Measurements from ENCODE around the gene COL13A1.

COL13A1 gene

GRCh38 chr10:69758310-69758728, 43.4 kb upstream of the COL13A1 start:
- H3K4me3 ChIP-seq (ENCODE audit: low read depth, low read length) = no peak overlapping the region
- DNase-seq (ENCODE audit: low read depth) = no peak
- TF ChIP-seq POLR2A (IDR thresholded peaks at IDR 0.05; ENCODE audit: extremely low read depth, insufficient read length) (no peak), MYC (IDR thresholded peaks at IDR 0.05; ENCODE audit: low read depth, low read length) (no peak)
- TF ChIP-seq, protein P1, sequence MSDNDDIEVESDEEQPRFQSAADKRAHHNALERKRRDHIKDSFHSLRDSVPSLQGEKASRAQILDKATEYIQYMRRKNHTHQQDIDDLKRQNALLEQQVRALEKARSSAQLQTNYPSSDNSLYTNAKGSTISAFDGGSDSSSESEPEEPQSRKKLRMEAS (IDR thresholded peaks at IDR 0.05; ENCODE audit: low read depth, low read length) = no peak
- TF ChIP-seq, protein P2, sequence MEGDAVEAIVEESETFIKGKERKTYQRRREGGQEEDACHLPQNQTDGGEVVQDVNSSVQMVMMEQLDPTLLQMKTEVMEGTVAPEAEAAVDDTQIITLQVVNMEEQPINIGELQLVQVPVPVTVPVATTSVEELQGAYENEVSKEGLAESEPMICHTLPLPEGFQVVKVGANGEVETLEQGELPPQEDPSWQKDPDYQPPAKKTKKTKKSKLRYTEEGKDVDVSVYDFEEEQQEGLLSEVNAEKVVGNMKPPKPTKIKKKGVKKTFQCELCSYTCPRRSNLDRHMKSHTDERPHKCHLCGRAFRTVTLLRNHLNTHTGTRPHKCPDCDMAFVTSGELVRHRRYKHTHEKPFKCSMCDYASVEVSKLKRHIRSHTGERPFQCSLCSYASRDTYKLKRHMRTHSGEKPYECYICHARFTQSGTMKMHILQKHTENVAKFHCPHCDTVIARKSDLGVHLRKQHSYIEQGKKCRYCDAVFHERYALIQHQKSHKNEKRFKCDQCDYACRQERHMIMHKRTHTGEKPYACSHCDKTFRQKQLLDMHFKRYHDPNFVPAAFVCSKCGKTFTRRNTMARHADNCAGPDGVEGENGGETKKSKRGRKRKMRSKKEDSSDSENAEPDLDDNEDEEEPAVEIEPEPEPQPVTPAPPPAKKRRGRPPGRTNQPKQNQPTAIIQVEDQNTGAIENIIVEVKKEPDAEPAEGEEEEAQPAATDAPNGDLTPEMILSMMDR (IDR thresholded peaks at IDR 0.05; ENCODE audit: low read depth, low read length) = no peak

DNA sequence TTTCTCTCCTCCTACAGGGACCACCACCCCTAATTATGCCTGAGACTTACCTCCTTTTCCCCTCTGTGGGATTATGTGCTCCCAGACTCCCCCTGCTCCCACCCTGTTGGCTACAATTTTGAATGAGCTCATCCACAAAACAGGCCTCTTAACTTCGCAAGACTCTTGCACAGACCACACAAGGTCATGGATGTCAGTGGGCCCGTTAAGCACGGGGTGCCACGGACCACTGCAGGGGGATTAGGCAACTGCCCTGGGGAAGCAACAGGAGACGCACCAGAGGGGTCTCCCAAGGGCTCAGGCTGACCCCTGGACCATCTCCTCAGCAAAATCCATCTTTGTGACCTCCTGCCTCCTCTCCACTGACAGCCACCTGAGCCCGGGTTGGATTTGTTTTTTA, 42.1 kb upstream of the COL13A1 start:
- TF ChIP-seq, protein P2 (IDR thresholded peaks at IDR 0.05; ENCODE audit: low read depth, low read length) = no peak
- TF ChIP-seq, protein P1 (IDR thresholded peaks at IDR 0.05; ENCODE audit: low read depth, low read length) = no peak
- no peak for TF ChIP-seq MYC (IDR thresholded peaks at IDR 0.05; ENCODE audit: low read depth, low read length)
- no peak for TF ChIP-seq POLR2A (IDR thresholded peaks at IDR 0.05; ENCODE audit: extremely low read depth, insufficient read length)
- H3K4me3 ChIP-seq (ENCODE audit: low read depth, low read length) = no peak overlapping the region
- DNase-seq (ENCODE audit: low read depth) = no peak

- no peak overlapping the region for H3K4me3 ChIP-seq (ENCODE audit: low read depth, low read length)
- no peak for TF ChIP-seq POLR2A (IDR thresholded peaks at IDR 0.05; ENCODE audit: extremely low read depth, insufficient read length)
- TF ChIP-seq, protein P1 (IDR thresholded peaks at IDR 0.05; ENCODE audit: low read depth, low read length) = no peak
- TF ChIP-seq MYC (IDR thresholded peaks at IDR 0.05; ENCODE audit: low read depth, low read length) = no peak
Measured at GRCh38 chr10:69760072-69760471, 41.6 kb upstream of the COL13A1 start.

DNA sequence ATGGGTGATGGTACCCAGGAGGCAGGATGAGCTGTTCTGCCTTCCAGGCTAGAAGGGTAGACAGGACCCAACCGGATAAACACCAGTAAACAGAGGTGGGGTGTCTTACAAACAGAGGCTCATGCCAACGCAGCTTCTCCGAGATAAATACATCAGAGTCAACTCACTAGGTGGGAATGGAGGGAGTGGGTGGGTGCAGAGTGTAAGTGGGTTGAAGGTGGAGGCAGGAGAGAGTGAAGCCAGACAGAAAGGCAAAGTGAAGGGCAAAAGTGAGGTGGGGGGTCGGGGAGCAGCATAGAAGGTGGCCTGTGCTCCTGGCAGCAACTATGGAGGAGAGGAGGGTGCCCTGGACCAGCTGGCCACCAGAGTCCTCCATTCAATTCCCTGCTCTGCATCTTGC, 40.4 kb upstream of the COL13A1 start:
- H3K4me3 ChIP-seq (ENCODE audit: low read depth, low read length) = no peak overlapping the region
- TF ChIP-seq, protein P1 (IDR thresholded peaks at IDR 0.05; ENCODE audit: low read depth, low read length) = no peak
- no peak for TF ChIP-seq POLR2A (IDR thresholded peaks at IDR 0.05; ENCODE audit: extremely low read depth, insufficient read length)
- TF ChIP-seq, protein P2 (IDR thresholded peaks at IDR 0.05; ENCODE audit: low read depth, low read length) = no peak
- no peak for DNase-seq (ENCODE audit: low read depth)

More at GRCh38 chr10:69760072-69760471, 41.6 kb upstream of the COL13A1 start:
- DNase-seq (ENCODE audit: low read depth) = no peak

DNA sequence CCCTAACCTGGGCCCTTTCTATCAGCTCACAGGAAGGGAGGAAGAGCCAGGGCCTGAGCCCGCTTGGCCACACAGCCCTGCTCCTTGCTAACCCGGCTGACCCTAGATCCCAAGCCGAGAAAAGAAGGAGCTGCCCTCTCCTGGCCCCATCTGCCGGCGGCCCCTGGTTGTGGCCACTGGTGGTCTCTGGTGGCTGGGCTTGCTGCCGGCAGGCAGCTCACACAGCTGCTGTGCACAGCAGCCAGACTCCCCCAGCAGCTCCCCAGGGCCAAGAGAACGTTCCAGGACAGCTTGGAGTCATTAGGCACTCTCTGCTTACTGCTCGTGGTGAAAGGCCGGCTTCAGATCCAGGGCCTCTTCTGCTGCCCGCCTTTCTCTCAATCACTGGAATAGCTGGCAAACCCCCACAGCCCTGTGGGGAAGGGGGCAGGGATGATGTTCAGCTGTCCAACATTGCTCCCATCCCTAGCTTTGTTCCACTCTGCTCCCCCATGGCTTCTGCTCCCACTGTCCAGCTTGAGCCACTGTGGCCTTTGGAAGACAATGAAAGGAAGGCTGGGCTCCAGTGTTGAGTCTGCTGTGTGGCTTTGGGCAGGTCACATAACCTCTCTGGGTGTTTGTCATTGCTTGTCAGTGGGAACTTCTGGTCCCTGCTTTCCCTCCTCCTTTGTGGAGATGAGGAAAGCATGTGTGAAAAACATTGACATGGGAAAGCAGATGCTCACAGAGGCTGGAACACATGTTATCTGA, 35.4 kb upstream of the COL13A1 start:
- DNase-seq (ENCODE audit: low read depth) = no peak
- H3K4me3 ChIP-seq (ENCODE audit: low read depth, low read length) = no peak overlapping the region
- TF ChIP-seq, protein P1 (IDR thresholded peaks at IDR 0.05; ENCODE audit: low read depth, low read length) = no peak
- TF ChIP-seq POLR2A (IDR thresholded peaks at IDR 0.05; ENCODE audit: extremely low read depth, insufficient read length) = no peak
- no peak for TF ChIP-seq MYC (IDR thresholded peaks at IDR 0.05; ENCODE audit: low read depth, low read length)
- TF ChIP-seq, protein P2 (IDR thresholded peaks at IDR 0.05; ENCODE audit: low read depth, low read length) = no peak

GRCh38 chr10:69767793-69768192, 33.9 kb upstream of the COL13A1 start:
- H3K4me3 ChIP-seq (ENCODE audit: low read depth, low read length) = no peak overlapping the region
- DNase-seq (ENCODE audit: low read depth) = no peak
- TF ChIP-seq, protein P1 (IDR thresholded peaks at IDR 0.05; ENCODE audit: low read depth, low read length) = no peak
- TF ChIP-seq POLR2A (IDR thresholded peaks at IDR 0.05; ENCODE audit: extremely low read depth, insufficient read length) (no peak), MYC (IDR thresholded peaks at IDR 0.05; ENCODE audit: low read depth, low read length) (no peak)
- TF ChIP-seq, protein P2 (IDR thresholded peaks at IDR 0.05; ENCODE audit: low read depth, low read length) = no peak
